Measurements from ENCODE around the gene INS.

The INS gene

GRCh38 chr11:2113776-2114175 lies 47.2 kb downstream of the INS start:
- DNase-seq: no peak

DNA sequence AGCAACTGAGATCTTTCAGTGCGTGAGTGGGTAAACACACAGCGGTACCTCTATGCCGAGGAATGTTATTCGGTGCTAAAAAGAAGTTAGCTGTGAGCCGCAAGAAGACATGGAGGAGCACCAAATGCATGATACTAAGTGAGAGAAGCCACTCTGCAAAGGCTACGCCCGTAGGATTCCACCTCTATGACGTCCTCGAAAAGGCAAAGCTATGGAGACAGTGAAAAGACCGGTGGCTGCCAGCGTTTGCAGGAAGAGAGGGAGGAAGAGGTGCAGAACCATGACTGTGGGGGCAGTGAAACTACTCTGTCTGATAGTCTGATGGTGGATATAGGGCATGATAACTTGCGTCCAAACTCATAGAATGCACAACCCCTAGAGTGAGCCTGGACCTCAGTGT lies 50.5 kb downstream of the INS start:
- DNase-seq: no peak
